Stimulated activated CD8-positive, alpha-beta memory T cell treated with anti-CD3 and anti-CD28 coated beads, Interleukin-2, amount 100 ng/mL, for 1 hour (primary cell): ENCODE results near the gene OR2A5.
"Not testable (repeated sequence)": the region's sequence is repeated elsewhere in the genome, so short reads cannot be mapped to it uniquely, and the experiment has no call there.

Experiments
- DNase-seq, 2 donors: peaks; one replicate each; pipeline ENCODE4 v3.0.0-alpha.2; 2020; ENCODE audit warnings: low read depth in 2 of 2

OR2A5 gene

DNA sequence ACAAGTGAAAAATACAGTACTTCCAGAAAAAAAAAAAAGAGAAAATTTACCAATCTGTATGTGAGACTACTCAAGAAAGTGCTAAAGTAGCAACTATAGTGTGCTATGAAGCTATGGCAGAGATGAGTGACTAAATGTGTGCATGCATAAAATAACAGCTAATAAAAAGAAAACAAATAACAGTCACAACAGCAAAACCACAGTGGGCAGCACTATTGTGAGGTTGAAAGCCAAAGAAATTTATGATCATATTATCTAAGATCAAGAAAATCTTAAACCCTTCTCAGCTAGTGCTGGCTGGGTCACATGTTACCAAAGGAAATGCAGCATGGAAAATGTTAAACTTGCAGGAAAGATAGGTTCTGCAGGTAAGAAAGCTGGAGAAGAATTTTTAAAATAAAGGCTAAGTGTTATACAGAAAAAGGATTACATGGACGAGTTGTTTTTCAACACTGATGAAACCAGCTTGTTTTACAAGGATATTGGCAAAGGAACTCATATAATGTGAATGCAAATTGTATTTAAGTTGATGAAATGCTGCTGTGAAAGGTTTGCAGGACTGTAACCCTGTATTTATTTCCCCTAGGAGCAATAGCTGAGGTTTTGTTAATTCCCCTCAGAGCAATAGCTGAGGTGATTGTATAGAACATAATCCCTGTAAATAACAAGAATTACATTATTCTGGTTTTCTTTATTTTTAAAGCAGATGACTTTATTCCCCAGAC, 15.6 kb upstream of the OR2A5 start:
- DNase-seq, result no peak

DNA sequence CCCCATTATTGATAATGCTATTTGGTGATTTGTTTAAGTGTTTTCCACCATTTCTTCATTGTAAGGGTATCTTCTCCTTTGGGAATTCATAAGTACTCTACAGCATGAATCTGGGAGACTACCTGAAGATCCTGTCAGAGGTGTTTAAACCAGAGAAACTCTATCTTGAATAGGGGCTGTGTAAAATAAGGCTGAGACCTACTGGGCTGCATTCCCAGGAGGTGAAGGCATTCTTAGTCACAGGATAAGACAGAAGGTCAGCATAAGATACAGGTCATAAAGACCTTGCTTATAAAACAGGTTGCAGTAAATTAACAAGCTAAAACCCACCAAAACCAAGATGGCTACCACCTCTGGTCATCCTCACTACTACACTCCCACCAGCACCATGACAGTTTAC, 13.4 kb upstream of the OR2A5 start:
- no peak for DNase-seq

DNA sequence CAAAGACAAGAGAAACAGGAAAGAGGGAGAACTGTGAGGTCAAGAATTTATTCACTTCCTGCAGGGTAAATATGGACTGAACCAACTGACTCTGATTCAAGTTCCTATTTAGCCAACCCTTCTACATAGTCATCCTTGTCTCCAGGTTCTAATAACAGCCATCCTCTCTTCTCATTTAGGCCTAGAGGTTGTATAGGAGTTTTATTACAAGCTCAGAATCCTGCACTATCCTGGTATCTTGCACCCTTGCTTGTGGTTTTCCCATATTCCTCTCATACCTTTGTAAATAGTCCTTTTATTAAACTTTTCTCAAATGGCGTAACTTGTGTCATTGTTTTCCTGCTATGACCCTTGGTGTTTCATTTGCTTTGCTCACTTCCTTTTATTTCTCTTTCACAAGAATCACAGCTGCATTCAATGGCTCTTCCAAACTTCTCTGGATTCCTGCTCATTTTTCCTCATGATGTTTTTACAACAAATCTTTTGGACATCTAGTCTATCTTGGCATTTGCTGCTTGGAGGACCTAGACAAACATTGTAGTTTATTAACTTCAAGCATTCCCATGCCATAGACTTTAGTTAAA, 12.4 kb upstream of the OR2A5 start:
- no peak for DNase-seq

DNA sequence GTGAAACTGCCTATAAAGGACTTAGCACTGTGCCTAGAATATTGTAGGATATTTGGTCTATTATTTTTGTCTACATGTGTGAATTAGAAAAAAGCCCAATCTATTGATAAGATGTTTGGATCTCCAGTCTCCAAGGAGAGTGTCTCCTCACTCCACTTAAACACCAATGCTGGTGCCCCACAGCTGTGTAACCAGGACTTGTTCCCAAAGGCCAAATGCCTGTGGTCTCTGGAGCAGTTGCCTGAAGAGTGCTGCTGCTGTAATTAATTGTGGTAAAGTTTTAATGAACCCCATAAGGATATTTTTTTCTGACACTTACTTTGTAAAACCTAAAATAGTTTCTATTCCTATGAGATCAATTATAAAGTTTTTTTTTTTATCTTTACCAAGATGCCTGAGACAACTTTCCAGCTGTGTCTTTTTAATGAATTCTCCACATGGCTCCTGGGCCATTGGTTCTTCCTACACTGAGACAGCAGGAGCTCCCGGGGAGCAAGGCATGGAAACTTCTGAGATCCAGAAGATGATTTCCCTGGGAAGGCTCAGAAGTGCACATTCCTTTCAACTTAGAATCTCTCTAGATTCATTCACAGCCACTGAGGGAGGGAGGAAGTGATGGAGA, 11.2 kb upstream of the OR2A5 start:
- no peak for DNase-seq

DNA sequence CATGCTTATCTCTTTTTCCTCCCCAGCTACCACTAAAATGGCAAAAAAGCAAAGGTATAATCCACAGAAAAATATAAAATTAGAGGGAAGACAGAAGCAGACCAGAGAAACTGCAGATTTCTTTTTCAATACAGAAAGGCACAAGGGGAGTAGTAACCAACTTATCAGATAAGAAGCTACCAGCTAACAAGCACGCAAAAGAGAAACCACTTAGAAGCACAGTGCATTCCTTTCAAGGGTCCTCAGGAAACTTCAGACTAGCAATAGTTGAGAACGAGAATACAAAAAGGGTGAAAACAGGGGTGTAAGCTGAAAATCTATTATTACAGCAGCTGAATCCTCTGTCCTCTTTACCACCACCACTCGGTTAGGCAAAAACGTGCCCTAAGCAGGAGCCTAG, 9.9 kb upstream of the OR2A5 start:
- DNase-seq, result no peak

DNA sequence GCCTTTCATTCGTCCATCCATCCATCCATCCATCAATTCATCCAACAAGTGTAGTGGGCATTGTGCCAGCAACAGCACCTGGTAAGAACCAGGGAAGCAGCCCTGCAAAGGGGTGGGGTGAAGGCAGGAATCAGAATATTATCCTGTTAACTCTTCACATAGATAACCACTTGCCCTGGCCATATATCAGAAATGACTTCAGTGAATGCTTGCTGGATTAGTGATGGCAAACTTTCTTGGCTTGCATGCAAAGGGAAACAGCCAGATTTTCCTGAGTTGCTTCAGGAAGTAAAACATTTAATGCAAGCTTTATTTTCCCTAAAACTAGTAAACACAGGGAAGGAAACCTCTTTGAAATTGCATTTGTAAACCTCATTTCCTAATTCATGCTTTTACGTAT, 743 bp downstream of the OR2A5 start:
- no peak for DNase-seq

DNA sequence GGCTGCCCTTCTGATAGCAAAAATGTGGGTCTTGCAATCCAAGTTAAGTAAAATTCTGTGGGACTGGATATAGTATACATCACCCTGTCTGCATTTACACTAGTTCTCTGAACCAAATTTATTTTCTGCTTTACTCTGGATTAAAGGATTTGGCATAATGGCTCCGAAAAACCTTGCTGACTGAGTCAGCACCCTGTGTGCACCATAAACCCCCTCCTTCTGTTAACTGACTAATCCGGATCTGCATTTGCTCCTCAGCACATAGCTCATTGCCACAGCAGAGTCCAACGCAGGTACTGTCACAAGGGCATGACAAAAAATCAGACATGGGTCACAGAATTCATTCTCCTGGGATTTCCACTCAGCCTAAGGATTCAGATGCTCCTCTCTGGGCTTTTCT, 1.3 kb downstream of the OR2A5 start:
- no peak for DNase-seq

DNA sequence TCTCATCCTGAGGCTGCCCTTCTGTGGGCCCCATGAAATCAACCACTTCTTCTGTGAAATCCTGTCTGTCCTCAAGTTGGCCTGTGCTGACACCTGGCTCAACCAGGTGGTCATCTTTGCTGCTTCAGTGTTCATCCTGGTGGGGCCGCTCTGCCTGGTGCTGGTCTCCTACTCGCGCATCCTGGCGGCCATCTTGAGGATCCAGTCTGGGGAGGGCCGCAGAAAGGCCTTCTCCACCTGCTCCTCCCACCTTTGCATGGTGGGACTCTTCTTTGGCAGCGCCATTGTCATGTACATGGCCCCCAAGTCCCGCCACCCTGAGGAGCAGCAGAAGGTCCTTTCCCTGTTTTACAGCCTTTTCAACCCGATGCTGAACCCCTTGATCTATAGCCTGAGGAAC, 2.1 kb downstream of the OR2A5 start:
- not testable (repeated sequence) for DNase-seq

DNA sequence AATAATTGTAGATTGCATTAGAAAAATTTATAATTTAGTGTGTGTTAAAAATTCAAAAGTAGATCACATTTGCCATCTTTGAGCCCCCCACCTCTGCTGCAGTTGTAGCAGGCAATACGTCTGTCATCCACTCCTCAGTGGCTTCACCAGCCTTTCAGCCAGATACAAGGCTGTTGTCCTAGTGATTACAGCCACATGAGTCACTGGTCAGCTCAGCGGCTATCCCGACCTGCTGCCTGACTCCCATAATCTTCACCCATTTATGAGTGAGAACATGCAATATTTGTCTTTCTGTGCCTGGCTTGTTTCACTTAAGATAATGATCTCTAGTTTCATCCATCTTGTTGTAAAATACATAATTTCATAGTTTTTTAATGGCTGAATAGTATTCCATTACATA, 9.2 kb downstream of the OR2A5 start:
- no peak for DNase-seq

DNA sequence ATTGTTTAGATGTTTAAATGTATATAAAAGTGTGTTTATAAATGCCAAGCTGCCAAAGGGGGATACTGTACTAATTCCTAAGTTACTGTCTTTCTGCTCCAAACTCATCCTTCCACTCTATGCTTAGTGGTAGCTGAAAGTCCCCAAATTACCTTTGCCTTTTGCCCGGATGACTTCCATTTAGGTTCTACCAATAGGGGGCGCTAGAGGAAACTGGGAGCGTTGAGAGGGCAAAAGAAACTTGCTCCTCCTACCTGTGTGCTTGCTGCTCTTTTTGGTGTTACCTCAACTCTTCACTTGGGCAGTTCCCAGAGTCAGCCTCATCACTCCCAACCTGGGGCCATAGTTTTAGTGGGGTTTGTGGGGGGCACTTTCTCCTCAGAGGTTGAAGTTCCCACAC, 15.0 kb downstream of the OR2A5 start:
- DNase-seq, result no peak

DNA sequence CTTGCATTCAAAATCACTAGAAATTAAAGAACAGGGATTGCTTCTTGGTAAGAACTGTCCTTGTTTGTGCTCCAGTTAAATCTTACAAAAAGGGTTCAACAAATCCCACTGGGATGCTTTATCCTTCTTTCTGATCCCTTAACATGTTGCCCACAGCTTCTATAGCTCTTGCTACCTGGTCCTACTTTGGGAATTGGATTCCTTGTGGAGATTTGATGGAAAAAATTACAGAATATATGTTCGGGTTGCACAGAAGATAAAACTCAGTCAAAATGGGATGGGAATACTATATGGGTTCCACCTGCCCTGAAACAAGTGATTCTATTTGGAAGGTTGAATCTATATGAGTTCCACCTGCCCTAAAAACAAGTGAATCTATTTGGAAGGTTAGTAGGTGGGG, 20.8 kb downstream of the OR2A5 start, which contains the start of gene OR2A25:
Gene OR2A25 (plus strand): TSS at position 301 of the 400 bp plus-strand sequence. CDS start 4,409 bp downstream, outside the sequence.
- no peak for DNase-seq

DNA sequence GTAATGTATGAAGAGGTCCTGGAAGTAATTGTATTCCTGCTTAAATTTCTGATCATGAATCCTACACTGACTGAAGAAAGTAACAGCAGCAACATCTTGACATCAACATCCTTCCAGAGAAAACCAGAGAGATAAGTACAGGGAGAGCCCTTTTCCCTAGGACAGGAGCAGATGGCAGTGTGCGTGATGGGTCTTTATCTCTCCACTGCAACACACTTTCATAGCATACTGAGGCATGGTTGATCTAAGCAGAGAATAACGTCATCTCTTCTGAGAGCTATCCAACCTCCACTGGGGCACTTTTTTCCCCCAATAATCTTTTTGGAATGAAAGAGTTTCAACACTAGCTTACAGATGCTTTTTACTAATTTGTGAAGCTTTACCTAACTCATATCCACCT, 21.2 kb downstream of the OR2A5 start:
- no peak for DNase-seq

DNA sequence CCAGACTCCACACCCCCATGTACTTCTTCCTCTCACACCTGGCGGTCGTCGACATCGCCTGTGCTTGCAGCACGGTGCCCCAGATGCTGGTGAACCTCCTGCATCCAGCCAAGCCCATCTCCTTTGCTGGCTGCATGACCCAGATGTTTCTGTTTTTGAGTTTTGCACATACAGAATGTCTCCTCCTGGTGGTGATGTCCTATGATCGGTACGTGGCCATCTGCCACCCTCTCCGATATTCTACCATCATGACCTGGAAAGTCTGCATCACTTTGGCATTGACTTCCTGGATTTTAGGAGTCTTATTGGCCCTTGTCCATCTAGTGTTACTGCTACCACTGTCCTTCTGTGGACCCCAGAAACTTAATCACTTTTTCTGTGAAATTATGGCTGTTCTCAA, 25.6 kb downstream of the OR2A5 start:
- no peak for DNase-seq

DNA sequence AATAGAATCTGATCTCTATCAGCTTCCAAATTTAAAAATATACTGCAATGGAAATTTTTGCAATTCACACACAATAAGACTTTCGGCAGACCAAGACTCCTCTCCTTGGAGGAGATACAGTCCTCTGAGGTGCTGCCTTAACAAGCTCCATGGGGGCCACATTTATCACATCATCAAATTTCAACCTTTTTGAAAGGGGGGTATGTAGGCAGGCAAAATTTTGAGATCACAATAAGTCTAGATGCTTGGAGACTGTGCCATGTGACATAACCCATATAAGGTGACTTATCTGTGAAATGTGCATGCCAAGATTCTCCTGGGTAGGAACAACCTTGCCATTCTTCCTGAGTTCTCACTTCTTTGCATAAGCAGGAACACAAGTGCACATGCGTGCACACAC, 37.2 kb downstream of the OR2A5 start, which contains the start of gene OR2A12:
Gene OR2A12 (plus strand): TSS at position 301 of the 400 bp plus-strand sequence. CDS start 8,830 bp downstream, outside the sequence.
- no peak for DNase-seq

DNA sequence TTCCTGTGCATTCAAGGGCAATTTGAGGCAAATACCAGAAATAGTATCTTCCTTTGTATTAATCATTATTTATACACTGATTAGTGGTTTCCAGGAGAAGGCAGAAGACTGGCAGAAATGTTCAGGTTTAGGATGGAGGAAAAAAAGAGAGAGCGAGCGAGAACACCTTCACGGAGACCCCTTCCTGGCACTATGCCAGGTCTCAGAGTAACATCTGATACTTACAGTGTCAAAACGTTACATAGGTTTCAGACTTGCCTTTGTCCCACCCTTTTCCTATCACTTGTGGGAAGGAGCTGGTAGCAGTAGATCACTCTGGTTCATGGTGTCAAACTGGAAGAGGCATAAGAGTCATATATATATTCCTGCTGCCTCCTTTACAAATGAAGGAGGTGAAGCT, 38.0 kb downstream of the OR2A5 start:
- DNase-seq, result no peak

DNA sequence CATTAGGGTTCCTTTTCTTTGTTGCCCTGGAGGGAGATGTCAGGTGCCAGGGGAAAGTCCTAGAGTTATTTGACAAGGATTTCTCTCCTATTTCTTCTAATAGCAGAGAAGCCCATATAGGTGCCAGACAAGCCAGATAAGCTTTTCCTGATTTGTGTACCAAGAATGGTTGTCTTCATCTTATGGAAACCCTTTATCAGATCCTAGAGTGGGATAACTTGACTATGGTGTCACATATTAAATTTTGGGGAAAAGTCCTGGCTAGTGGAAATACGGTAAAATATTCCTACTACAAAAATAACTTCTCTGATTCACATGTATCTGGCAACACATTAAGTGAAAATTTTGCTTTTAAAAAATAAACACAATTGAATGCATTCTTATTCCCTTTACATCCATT, 38.5 kb downstream of the OR2A5 start:
- no peak for DNase-seq

DNA sequence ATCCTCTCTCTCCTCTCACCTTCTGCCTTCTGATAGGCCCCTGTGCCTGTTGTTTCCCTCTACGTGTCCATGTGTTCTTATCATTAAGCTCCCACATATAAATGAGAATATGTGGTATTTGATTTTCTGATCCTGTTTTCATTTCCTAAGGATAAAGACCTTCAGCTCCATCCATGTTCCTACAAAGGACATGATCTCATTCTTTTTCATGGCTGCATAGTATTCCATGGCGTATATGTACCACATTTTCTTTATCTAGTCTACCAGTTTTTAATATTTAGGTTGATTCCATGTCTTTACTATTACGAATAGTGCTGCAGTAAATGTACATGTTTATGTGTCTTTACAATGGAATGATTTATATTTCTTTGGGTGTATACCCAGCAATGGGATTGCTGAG, 41.9 kb downstream of the OR2A5 start:
- DNase-seq, result no peak

DNA sequence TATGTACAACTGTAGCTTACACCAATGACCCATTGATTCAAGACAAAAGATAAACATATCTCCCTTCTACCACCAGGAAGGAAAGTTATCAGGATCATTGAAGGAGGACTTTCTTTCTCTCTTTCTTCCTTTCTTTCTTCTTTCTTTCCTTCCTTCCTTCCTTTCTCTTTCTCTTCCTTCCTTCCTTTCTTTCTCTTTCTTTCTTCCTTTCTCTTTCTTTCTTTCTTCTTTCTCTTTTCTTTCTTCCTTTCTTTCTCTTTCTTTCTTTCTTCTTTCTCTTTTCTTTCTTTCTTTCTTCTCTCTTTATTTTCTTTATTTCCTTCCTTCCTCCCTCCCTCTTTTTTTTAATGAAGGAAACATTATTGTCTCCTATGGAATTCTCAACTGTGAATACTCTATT, 50.0 kb downstream of the OR2A5 start:
- DNase-seq, result no peak

DNA sequence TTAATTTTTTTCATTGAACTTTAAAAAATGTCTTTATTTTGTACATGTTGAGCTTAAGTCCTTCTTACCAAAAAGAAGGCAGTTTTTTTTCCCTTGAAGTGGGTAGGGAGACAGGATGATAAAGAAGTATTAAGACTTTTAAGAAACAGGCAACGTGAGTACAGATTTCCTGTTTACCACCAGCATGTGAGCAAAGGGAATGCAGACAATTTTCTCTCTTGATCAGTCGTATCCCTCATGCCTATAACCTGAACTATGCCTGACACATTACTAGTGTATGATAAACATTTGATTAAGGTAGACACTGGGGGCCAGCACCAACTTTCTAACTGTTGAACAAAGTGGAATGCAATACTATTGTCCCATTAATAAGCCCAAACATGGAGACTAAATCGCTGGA, 51.9 kb downstream of the OR2A5 start:
- no peak for DNase-seq

DNA sequence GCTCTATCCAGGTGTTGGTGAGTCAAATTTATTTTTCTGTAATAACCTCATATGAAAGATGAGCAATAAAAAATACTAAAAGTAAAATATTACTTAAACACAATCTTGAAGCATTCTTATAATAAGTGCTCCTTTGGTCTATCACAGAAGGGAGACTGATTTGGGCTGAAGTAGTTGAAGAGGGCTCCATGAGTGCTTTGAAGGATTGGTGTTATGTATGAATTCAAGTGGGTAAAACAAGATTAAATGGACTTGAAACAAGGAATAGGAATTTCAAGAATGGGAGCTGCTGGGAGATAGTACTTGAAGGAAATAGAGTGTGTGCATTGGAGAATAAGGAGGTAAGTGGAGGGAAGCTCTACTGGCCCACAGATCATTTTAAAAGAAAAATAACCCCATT, 53.3 kb downstream of the OR2A5 start:
- DNase-seq, result no peak

DNA sequence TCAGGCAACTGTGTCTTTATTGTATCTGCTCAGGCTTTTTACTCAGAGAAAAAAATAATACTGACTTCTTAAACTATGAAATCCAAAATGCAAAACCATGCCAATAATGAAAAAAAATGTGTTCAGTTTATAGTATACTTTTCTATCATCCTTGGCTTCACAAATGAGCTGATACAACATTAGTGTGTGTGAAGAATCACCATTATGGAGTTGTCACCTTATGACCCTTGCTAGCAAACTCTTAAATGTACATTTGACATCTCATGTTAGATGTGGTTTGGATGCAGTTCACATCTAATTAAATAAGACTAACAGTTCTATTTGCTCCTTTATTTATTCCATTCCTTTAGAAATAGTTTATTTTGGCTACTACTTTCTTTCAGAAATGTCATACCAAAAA, 56.5 kb downstream of the OR2A5 start:
- no peak for DNase-seq
